ENCODE data around the gene EXOC6B.

Gene EXOC6B

DNA sequence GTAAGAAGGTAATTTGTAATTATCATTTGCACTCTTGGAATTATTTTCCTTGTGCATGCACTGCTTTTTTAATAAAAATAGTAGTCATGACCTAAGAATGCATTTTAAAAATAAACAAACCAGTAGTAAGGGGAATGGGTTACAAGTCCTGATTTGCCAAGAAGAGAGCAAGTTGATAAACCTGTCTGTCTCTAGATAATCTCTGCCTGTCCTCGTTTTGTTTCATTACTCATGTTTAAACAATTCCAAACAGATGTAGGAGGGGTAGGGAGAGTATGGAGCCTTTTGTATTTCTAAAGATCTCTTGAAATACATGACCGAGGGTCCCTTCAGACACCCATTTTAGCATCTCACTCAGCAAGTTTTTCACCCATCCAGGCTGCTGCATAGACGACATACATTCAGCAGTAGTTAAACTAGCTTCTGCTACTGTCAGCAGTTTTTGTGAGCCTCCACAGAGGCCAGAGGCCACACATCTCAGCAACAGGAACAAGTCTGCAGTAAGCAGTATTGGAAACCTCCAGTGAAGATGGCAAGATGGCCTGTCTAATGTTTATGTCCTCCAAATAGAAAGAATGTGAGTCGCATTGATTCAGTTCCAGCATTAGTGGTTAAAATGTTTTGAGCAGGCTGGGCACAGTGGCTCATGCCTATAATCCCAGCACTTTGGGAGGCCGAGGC is 2.3 kb upstream of the EXOC6B start:
- TF ChIP-seq ESRRG (CRISPR knock-in tag; IDR thresholded peaks at IDR 0.05) (no peak), RARB (CRISPR knock-in tag; IDR thresholded peaks at IDR 0.05) (no peak), CSDC2 (CRISPR knock-in tag; IDR thresholded peaks at IDR 0.05) (no peak), ZC3H10 (CRISPR knock-in tag; IDR thresholded peaks at IDR 0.05) (no peak), OSR1 (CRISPR knock-in tag; IDR thresholded peaks at IDR 0.05) (no peak), ISL1 (CRISPR knock-in tag; IDR thresholded peaks at IDR 0.05) (no peak), ZNF8 (CRISPR knock-in tag; IDR thresholded peaks at IDR 0.05) (no peak)
- ATAC-seq, result no peak

GRCh38 chr2:72827487-72827886 is 1.7 kb upstream of the EXOC6B start:
- no peak for TF ChIP-seq TOX (CRISPR knock-in tag; IDR thresholded peaks at IDR 0.05; ENCODE audit: borderline replicate concordance)
- TF ChIP-seq, protein P1, sequence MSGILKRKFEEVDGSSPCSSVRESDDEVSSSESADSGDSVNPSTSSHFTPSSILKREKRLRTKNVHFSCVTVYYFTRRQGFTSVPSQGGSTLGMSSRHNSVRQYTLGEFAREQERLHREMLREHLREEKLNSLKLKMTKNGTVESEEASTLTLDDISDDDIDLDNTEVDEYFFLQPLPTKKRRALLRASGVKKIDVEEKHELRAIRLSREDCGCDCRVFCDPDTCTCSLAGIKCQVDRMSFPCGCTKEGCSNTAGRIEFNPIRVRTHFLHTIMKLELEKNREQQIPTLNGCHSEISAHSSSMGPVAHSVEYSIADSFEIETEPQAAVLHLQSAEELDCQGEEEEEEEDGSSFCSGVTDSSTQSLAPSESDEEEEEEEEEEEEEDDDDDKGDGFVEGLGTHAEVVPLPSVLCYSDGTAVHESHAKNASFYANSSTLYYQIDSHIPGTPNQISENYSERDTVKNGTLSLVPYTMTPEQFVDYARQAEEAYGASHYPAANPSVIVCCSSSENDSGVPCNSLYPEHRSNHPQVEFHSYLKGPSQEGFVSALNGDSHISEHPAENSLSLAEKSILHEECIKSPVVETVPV (CRISPR knock-in tag; IDR thresholded peaks at IDR 0.05), result no peak
- TF ChIP-seq ZNF70 (CRISPR knock-in tag; IDR thresholded peaks at IDR 0.05), result no peak
- TF ChIP-seq ZFP3 (CRISPR knock-in tag; IDR thresholded peaks at IDR 0.05), result no peak
- TF ChIP-seq ZC3H10 (CRISPR knock-in tag; IDR thresholded peaks at IDR 0.05), result no peak
- no peak for TF ChIP-seq OSR1 (CRISPR knock-in tag; IDR thresholded peaks at IDR 0.05)
- TF ChIP-seq CREB5 (CRISPR knock-in tag; IDR thresholded peaks at IDR 0.05; ENCODE audit: low read depth), result no peak
- no peak for TF ChIP-seq ARNTL (CRISPR knock-in tag; IDR thresholded peaks at IDR 0.05; ENCODE audit: borderline replicate concordance, low read depth)
- TF ChIP-seq GLIS3 (CRISPR knock-in tag; IDR thresholded peaks at IDR 0.05), result no peak
- TF ChIP-seq ZNF8 (CRISPR knock-in tag; IDR thresholded peaks at IDR 0.05), result no peak
- TF ChIP-seq ISL1 (CRISPR knock-in tag; IDR thresholded peaks at IDR 0.05), result no peak
- no peak for TF ChIP-seq TCF4 (CRISPR knock-in tag; IDR thresholded peaks at IDR 0.05; ENCODE audit: borderline replicate concordance)
- no peak for TF ChIP-seq SNAI2 (CRISPR knock-in tag; IDR thresholded peaks at IDR 0.05)
- TF ChIP-seq ESRRG (CRISPR knock-in tag; IDR thresholded peaks at IDR 0.05), result no peak
- no peak for TF ChIP-seq TSHZ2 (CRISPR knock-in tag; IDR thresholded peaks at IDR 0.05)
- no peak for TF ChIP-seq RARB (CRISPR knock-in tag; IDR thresholded peaks at IDR 0.05)

GRCh38 chr2:72826156-72826477 is 284 bp upstream of the EXOC6B start:
- no peak for TF ChIP-seq ZNF8 (CRISPR knock-in tag; IDR thresholded peaks at IDR 0.05)
- no peak for TF ChIP-seq POU6F1 (CRISPR knock-in tag; IDR thresholded peaks at IDR 0.05; ENCODE audit: borderline replicate concordance, low read depth)
- no peak for TF ChIP-seq ZFP3 (CRISPR knock-in tag; IDR thresholded peaks at IDR 0.05)
- no peak for TF ChIP-seq TOX (CRISPR knock-in tag; IDR thresholded peaks at IDR 0.05; ENCODE audit: borderline replicate concordance)
- no peak for TF ChIP-seq ISL1 (CRISPR knock-in tag; IDR thresholded peaks at IDR 0.05)
- TF ChIP-seq ZNF70 (CRISPR knock-in tag; IDR thresholded peaks at IDR 0.05), result no peak
- TF ChIP-seq ZC3H10 (CRISPR knock-in tag; IDR thresholded peaks at IDR 0.05), result no peak
- ATAC-seq, result no peak

More at GRCh38 chr2:72827487-72827886, 1.7 kb upstream of the EXOC6B start:
- no peak for ATAC-seq

DNA sequence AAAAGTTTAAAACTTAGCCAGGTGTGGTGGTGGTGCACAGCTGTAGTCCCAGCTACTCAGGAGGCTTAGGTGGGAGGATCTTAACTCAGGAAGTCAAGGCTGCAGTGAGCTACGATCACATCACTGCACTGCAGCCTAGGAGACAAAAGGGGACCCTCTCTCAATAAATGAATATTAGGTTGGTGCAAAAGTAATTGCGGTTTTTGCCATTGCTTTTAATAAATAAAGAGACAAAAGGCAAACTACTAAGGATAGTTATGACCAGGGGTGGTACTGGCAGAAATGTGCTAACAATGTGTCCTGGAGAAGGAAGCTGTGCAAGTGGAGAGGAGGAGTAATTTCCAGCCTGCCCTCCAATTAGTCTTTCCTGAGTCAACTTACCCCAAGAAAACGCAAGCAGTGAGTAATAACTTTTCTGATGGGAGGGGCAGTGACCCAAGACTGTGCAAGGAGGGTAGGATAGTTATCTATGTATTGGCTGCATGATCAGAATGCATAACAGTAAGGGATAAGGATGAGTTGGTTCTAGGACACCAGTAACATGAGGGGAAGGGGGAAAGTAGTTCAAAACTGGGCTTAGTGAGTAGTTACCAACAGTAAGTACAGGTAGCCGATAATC is 1.5 kb downstream of the EXOC6B start:
- ATAC-seq, result no peak; the same call in 2 of the 3 replicates
- TF ChIP-seq ZFP3 (CRISPR knock-in tag; IDR thresholded peaks at IDR 0.05) (no peak), CSDC2 (CRISPR knock-in tag; IDR thresholded peaks at IDR 0.05) (no peak), POU6F1 (CRISPR knock-in tag; IDR thresholded peaks at IDR 0.05; ENCODE audit: borderline replicate concordance, low read depth) (no peak), ZFP30 (CRISPR knock-in tag; IDR thresholded peaks at IDR 0.05) (no peak), PPARA (CRISPR knock-in tag; IDR thresholded peaks at IDR 0.05; ENCODE audit: borderline replicate concordance) (no peak), ZNF565 (CRISPR knock-in tag; conservative IDR thresholded peaks at IDR 0.05; ENCODE audit: low read depth) (no peak), ISL1 (CRISPR knock-in tag; IDR thresholded peaks at IDR 0.05) (no peak), CREB5 (CRISPR knock-in tag; IDR thresholded peaks at IDR 0.05; ENCODE audit: low read depth) (no peak), BACH2 (CRISPR knock-in tag; IDR thresholded peaks at IDR 0.05; ENCODE audit: borderline replicate concordance) (no peak), ZNF70 (CRISPR knock-in tag; IDR thresholded peaks at IDR 0.05) (no peak), OSR1 (CRISPR knock-in tag; IDR thresholded peaks at IDR 0.05) (no peak), ARNTL (CRISPR knock-in tag; IDR thresholded peaks at IDR 0.05; ENCODE audit: borderline replicate concordance, low read depth) (no peak), SNAI2 (CRISPR knock-in tag; IDR thresholded peaks at IDR 0.05) (no peak)
- TF ChIP-seq, protein P1 (CRISPR knock-in tag; IDR thresholded peaks at IDR 0.05), result no peak

Measured in SK-N-SH treated with all-trans-retinoic acid at 6 μM for 48 hours (cell line).